GM06990 (cell line): ENCODE data around the gene HAAO.

ENCODE experiments used
- DNase-seq: peaks from one replicate; pipeline ENCODE4 v3.0.0-alpha.2; 2011; ENCODE audit not compliant: insufficient read length; ENCODE audit errors: extremely low read depth
- H3K27me3 ChIP-seq: replicated peaks from 2 replicates; pipeline ENCODE4 v1.6.0; 2011; ENCODE audit warnings: low read length; ENCODE audit not compliant: control insufficient read depth, insufficient read depth
- H3K36me3 ChIP-seq: 2 replicates; pipeline ENCODE4 v1.5.1; 2011; ENCODE audit warnings: low read length; ENCODE audit not compliant: control insufficient read depth, insufficient read depth
- H3K4me3 ChIP-seq: replicated peaks from 2 replicates; pipeline ENCODE4 v1.5.1; 2011; ENCODE audit warnings: low read depth, mild to moderate bottlenecking, control low read depth, low read length
- TF ChIP-seq, protein P1 (sequence below): IDR thresholded peaks from 2 replicates; pipeline ENCODE4 v1.5.1; 2011; ENCODE audit warnings: low read length, control low read depth, mild to moderate bottlenecking, inconsistent platforms; ENCODE audit not compliant: insufficient read depth, poor library complexity, severe bottlenecking

Gene HAAO

DNA sequence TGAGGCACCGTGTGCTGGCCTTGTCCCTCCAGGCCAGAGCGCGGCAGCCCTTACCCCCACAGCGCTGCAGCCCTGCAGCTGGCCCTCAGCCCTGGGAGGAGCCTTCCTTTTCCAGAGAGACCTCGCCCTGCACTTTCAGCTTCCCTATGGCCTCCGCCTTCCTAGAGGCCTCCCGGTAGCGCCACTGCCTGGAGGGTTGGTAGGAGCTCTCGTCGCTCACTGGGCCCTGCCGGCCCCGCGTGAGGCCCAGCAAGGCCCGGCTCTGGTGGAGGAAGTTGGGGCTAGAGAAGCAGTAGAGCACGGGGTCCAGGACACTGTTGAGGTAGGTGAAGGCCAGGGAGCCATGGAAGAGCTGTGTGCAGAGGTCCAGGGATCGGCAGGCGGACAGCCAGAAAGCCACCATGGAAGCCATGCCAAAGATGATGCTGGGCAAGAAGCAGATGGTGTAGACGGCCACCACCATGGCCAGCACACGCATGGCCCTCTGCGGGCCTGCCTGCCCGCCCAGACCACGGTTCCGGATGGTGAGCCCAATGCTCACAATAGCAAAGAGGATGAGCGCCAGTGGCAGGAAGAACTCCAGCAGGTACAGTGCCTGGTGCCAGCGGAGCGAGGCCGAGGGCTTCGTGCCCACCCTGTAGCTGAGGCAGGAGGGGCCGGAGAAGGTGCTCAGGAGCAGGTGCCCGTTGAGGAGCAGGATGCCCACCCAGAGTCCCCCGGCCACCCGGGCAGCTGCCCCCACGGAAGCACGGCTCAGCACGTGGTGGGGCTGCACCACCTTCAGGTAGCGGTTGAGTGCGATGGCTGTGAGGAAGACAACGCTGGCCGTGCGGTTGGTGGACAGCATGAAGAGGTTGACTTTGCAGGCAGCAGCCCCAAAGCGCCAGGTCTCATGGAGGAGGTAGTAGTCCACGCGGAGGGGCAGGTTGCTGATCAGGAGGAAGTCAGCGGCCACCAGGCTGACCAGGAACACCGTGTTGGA lies 29.3 kb downstream of the HAAO start:
- Histone ChIP-seq H3K4me3 (no peak overlapping the region), H3K36me3 (peaks cover 3% of the 10 kb centered on the region; the same call in 1 of the 2 replicates), H3K27me3 (no peaks in the 10 kb centered on the region)
- DNase-seq, result no peak
- TF ChIP-seq, protein P1, sequence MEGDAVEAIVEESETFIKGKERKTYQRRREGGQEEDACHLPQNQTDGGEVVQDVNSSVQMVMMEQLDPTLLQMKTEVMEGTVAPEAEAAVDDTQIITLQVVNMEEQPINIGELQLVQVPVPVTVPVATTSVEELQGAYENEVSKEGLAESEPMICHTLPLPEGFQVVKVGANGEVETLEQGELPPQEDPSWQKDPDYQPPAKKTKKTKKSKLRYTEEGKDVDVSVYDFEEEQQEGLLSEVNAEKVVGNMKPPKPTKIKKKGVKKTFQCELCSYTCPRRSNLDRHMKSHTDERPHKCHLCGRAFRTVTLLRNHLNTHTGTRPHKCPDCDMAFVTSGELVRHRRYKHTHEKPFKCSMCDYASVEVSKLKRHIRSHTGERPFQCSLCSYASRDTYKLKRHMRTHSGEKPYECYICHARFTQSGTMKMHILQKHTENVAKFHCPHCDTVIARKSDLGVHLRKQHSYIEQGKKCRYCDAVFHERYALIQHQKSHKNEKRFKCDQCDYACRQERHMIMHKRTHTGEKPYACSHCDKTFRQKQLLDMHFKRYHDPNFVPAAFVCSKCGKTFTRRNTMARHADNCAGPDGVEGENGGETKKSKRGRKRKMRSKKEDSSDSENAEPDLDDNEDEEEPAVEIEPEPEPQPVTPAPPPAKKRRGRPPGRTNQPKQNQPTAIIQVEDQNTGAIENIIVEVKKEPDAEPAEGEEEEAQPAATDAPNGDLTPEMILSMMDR, result no peak

DNA sequence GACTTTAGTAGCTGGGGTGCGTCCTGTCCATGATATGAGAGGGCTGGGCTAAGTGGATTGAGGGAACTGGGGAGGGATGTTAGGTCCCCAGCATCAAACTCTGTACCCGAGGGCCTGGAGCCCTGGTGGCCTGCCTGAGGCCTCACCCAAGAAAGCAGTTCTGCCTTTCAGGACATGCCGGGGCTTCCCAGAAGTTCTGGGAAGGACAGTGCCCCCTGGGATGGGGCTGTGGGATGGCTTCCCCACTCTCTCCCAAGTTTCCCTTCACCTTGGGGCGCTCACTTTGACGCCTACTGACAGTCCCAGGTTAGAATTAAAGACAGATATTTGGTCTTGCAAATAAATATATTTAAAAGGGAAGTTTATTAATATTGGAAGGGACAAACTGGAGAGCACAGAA lies 30.2 kb downstream of the HAAO start:
- TF ChIP-seq, protein P1, result no peak
- H3K4me3 ChIP-seq, result no peak overlapping the region
- no peaks in the 10 kb centered on the region for H3K36me3 ChIP-seq
- DNase-seq, result no peak
- H3K27me3 ChIP-seq, result no peaks in the 10 kb centered on the region

DNA sequence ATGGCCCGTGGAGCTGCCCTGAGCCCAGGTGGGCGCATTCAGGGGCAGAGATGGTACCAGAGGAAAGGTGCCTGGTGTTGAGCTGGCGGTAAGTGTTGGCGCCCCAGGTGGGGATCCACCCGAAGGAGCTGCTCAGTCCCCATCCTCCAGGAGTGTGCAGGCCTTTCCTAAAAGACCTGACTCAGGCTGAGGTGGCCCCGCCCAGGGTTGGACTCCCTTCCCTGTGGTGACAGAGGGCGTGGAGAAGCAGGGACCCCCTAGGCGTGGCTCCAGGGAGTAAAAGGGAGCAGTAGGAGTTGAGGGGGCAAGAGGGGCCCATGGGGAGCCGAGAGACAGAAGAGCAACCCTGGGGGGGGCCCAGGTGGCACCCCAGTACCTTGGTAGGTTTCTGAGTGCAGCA lies 30.8 kb downstream of the HAAO start:
- TF ChIP-seq, protein P1, result no peak
- Histone ChIP-seq H3K36me3 (no peaks in the 10 kb centered on the region), H3K4me3 (no peak overlapping the region), H3K27me3 (no peaks in the 10 kb centered on the region)
- no peak for DNase-seq

DNA sequence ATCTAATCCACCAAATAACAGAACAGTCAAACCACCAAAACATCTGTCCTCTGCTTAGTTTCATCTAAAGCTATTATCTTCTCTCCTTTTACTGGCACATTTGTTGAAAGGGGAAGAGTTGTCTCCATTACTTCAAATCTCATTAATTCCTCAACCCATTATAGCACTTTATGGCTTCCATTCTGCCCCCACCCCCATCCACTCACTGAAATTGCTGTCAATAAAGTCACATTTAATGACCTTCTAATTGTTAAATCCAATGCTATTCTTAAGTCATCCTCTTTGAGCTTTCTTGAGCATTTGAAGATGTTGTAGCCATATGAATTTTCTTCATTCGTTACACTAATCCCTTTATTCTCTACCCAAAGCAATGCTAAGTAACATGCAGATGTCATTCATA lies 33.6 kb downstream of the HAAO start:
- Histone ChIP-seq H3K4me3 (no peak overlapping the region), H3K27me3 (no peaks in the 10 kb centered on the region), H3K36me3 (no peaks in the 10 kb centered on the region; the same call in 1 of the 2 replicates)

DNA sequence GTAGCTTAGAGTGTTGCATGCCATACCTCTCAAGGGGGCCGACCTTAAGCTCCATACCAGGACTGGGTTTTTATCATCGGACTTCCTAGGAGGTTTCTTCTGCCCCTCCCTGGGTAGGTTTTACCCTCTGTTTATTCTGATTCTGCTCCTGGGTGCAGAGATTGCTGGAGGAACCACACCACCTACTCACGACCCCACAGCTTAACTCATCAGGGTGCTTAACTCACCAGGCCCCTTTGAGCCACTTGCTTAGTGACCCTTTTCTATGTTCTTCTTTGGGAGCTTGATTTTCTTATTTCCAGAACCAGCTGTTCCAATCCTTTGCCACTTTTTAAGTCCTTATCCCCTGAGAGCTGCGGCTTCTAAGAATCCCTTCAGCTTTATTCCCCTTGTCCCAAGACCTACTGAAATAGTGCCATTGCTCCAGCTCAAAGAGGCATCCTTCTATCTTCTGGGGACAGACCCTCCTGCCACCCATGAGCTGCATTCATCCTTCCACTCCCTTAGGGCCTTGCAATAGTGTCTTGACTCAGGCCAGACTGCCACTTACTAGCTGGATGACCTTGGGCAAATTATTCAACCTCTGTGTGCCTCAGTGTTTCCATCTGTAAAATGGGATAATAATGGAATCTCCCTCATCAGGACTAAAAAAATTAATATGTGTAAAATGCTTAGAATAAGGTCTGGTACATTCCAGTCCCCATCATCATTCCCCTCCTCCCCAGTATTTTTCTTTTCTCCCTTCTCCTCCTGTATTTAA lies 34.2 kb downstream of the HAAO start:
- Histone ChIP-seq H3K36me3 (no peaks in the 10 kb centered on the region; the same call in 1 of the 2 replicates), H3K4me3 (no peak overlapping the region), H3K27me3 (no peaks in the 10 kb centered on the region)
- TF ChIP-seq, protein P1, result no peak
- no peak for DNase-seq

More for the DNA sequence above, 33.6 kb downstream of the HAAO start:
- TF ChIP-seq, protein P1, result no peak
- no peak for DNase-seq
